ENCODE data around the gene CCNF. TPM values are rescaled to one million over a fixed set of nuclear protein-coding genes. Genes with fewer than 3 reads are reported as not detected.

Gene CCNF
- total RNA-seq, 4 donors from 2014 or later, result 0.27 to 2.1 (median 0.82) TPM

DNA sequence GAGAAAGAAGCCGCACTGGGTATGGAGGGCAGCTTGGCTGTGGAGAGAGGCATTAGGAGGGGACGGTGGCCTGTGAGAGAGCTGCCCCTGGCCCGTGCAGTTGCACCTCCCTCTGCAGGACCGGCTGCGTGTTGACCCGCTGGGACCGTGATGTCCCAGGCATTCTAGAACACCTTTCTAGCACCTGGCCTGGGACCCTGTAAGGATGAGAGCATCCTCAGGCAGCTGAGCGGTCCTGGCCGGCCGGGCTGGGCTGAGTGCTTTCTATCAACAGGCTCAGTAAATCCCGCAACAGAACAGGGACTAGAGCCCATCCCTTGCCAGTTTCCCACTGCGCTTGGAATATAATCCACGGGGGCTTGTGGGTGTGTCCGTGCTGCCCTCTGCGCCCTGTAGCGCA is 60.3 kb downstream of the CCNF start:
- Histone ChIP-seq H3K27ac (no peak overlapping the region), H3K4me1 (peaks cover 0 to 20% (median 0%) of the 10 kb centered on the region in 3 donors), H3K4me3 (no peak overlapping the region), H3K36me3 (peaks cover 0 to 28% of the 10 kb centered on the region in 2 donors), H3K27me3 (no peaks in the 10 kb centered on the region), H3K9me3 (no peaks in the 10 kb centered on the region)
- ATAC-seq, result no peak
- WGBS, 2 donors (ENCODE audit: low coverage in 1 of 2), result 87 to 100% methylated on average over 3 to 7 of the region's 16 CpGs
- no peak for TF ChIP-seq POLR2A (IDR thresholded peaks at IDR 0.05)
- no peak for TF ChIP-seq POLR2AphosphoS5 (IDR thresholded peaks at IDR 0.05)
- no peak for TF ChIP-seq CTCF (IDR thresholded peaks at IDR 0.05)
- no peak for TF ChIP-seq EP300 (IDR thresholded peaks at IDR 0.05)

GRCh38 chr16:2490190-2491105 is 61.2 kb downstream of the CCNF start:
- Histone ChIP-seq H3K27ac (no peak overlapping the region), H3K4me1 (peaks cover 0 to 16% (median 0%) of the 10 kb centered on the region in 3 donors), H3K27me3 (no peaks in the 10 kb centered on the region), H3K4me3 (no peak overlapping the region), H3K36me3 (peaks cover 0 to 28% of the 10 kb centered on the region in 2 donors), H3K9me3 (no peaks in the 10 kb centered on the region)
- 85 to 95% methylated on average over 4 to 5 of the region's 23 CpGs for WGBS, 2 donors (ENCODE audit: low coverage in 1 of 2)
- no peak for TF ChIP-seq POLR2AphosphoS5 (IDR thresholded peaks at IDR 0.05)
- TF ChIP-seq POLR2A (IDR thresholded peaks at IDR 0.05), result no peak
- TF ChIP-seq CTCF (IDR thresholded peaks at IDR 0.05), result no peak
- no peak for TF ChIP-seq EP300 (IDR thresholded peaks at IDR 0.05)
- no peak for ATAC-seq

GRCh38 chr16:2492292-2492691 is 63.0 kb downstream of the CCNF start:
- peaks cover 0 to 7% (median 2%) of the 10 kb centered on the region in 3 donors for H3K4me1 ChIP-seq
- no peak overlapping the region for H3K4me3 ChIP-seq
- TF ChIP-seq POLR2AphosphoS5 (IDR thresholded peaks at IDR 0.05) (no peak), EP300 (IDR thresholded peaks at IDR 0.05) (no peak), CTCF (IDR thresholded peaks at IDR 0.05) (no peak)
- 77% methylated on average over 3 of the region's 13 CpGs; no CpG with 5 or more reads in 1 of the 2 donors for WGBS, 2 donors (ENCODE audit: low coverage in 1 of 2)
- no peaks in the 10 kb centered on the region for H3K27me3 ChIP-seq
- H3K36me3 ChIP-seq, result peaks cover 0 to 36% of the 10 kb centered on the region in 2 donors
- no peak overlapping the region for H3K27ac ChIP-seq
- ATAC-seq, result no peak
- H3K9me3 ChIP-seq, result no peaks in the 10 kb centered on the region

DNA sequence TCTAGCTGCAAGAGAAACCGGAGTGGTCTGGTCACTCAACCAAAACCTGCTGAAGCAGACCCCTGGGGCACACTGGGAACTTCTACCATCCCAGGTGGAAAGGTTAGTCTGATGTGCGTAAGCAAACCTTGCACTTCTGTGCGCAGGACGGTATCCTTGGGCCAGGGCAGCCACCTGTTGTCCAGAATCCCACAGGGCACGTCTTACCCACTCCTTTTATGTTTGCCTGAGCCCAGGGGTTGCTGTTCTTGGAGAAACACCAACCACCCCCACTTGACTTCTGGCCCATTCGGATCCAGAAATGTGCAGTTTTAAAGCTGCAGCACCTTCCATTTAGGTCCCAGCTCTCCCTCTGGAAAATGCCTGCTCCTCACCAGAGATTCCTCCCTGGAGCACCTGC is 64.4 kb downstream of the CCNF start:
- 95 to 96% methylated on average over 5 to 6 of the region's 6 CpGs for WGBS, 2 donors (ENCODE audit: low coverage in 1 of 2)
- ATAC-seq, result no peak
- TF ChIP-seq POLR2A (IDR thresholded peaks at IDR 0.05) (no peak), POLR2AphosphoS5 (IDR thresholded peaks at IDR 0.05) (no peak), CTCF (IDR thresholded peaks at IDR 0.05) (no peak), EP300 (IDR thresholded peaks at IDR 0.05) (no peak)

GRCh38 chr16:2494616-2495015 is 65.4 kb downstream of the CCNF start:
- Histone ChIP-seq H3K27me3 (no peaks in the 10 kb centered on the region), H3K4me3 (no peak overlapping the region), H3K4me1 (peaks cover 0 to 27% (median 15%) of the 10 kb centered on the region in 3 donors), H3K9me3 (no peaks in the 10 kb centered on the region), H3K36me3 (peaks cover 0 to 59% of the 10 kb centered on the region in 2 donors), H3K27ac (no peak overlapping the region)
- WGBS, 2 donors (ENCODE audit: low coverage in 1 of 2), result 86 to 91% methylated on average over 5 of the region's 5 CpGs
- no peak for ATAC-seq
- TF ChIP-seq POLR2A (IDR thresholded peaks at IDR 0.05) (no peak), POLR2AphosphoS5 (IDR thresholded peaks at IDR 0.05) (no peak), CTCF (IDR thresholded peaks at IDR 0.05) (no peak), EP300 (IDR thresholded peaks at IDR 0.05) (no peak)

More for the DNA sequence above, 64.4 kb downstream of the CCNF start:
- Histone ChIP-seq H3K4me3 (no peak overlapping the region), H3K27ac (no peak overlapping the region), H3K4me1 (peaks cover 0 to 19% (median 15%) of the 10 kb centered on the region in 3 donors), H3K36me3 (peaks cover 0 to 49% of the 10 kb centered on the region in 2 donors), H3K9me3 (no peaks in the 10 kb centered on the region), H3K27me3 (no peaks in the 10 kb centered on the region)
